Vein endothelial cell (primary cell): ENCODE results near the gene WFDC12. TPM values are rescaled to one million over a fixed set of nuclear protein-coding genes. Genes with fewer than 3 reads are reported as not detected.

Experiments used
- total RNA-seq: library from RNA; depleted of rRNA; stranded (reverse); fragments of >200 nt; gene quantifications from 2 replicates; pipeline ENCODE4 v1.2.3, GENCODE V29; 2012

Gene WFDC12
- total RNA-seq: not detected in 2 replicates

GRCh38 chr20:45124365-45124764 lies at the start of gene WFDC12:
Gene WFDC12, minus strand, starts transcription at chr20:45124465. Its CDS starts 18 bp downstream, at chr20:45124447.

GRCh38 chr20:45114465-45115385 lies 9.5 kb downstream of the WFDC12 start, which contains the start of gene WFDC5:
Gene WFDC5, minus strand, starts transcription at chr20:45115174. Its CDS starts 91 bp downstream, at chr20:45115083.

GRCh38 chr20:45100563-45101245 lies 23.6 kb downstream of the WFDC12 start, which contains the start of gene KCNS1:
Gene KCNS1, minus strand, starts transcription at chr20:45101127. Its CDS starts 1,891 bp downstream, at chr20:45099236.

Other genes with a start within 250 kb of the WFDC12 start
- 114 and 161 TPM in 2 replicates for gene YWHAB, start 238.8 kb downstream of the WFDC12 start, total RNA-seq
- 1.3 and 1.4 TPM in 2 replicates for gene PABPC1L, start 214.4 kb downstream of the WFDC12 start, total RNA-seq
- gene TOMM34, start 164.1 kb downstream of the WFDC12 start, total RNA-seq: 33.3 and 44.5 TPM in 2 replicates
- 24.5 and 29.7 TPM in 2 replicates for gene STK4, start 158.0 kb downstream of the WFDC12 start, total RNA-seq
- 0.19 and 0.33 TPM in 2 replicates for gene KCNS1, start 23.3 kb downstream of the WFDC12 start, total RNA-seq
- not detected in 2 replicates for gene WFDC5, start 9.3 kb downstream of the WFDC12 start, total RNA-seq
- gene PI3, start 50.4 kb upstream of the WFDC12 start, total RNA-seq: not detected in 2 replicates
- not detected in 2 replicates for gene SEMG1, start 82.6 kb upstream of the WFDC12 start, total RNA-seq
- gene SEMG2, start 96.9 kb upstream of the WFDC12 start, total RNA-seq: not detected in 2 replicates
- gene SLPI, start 130.1 kb upstream of the WFDC12 start, total RNA-seq: not detected in 2 replicates
- gene RBPJL, start 182.4 kb upstream of the WFDC12 start, total RNA-seq: not detected in 2 replicates
- gene MATN4, start 183.8 kb upstream of the WFDC12 start, total RNA-seq: 0.33 TPM in 1 of 2 replicates, not detected in the other
- 36.8 and 59.1 TPM in 2 replicates for gene SDC4, start 224.0 kb upstream of the WFDC12 start, total RNA-seq
- gene SYS1, start 238.7 kb upstream of the WFDC12 start, total RNA-seq: 27.7 and 37.9 TPM in 2 replicates